Measurements from ENCODE around the gene NIPSNAP2. TPM values are rescaled to one million over a fixed set of nuclear protein-coding genes. Genes with fewer than 3 reads are reported as not detected.
A peak's percentile ranks its signal among the peaks of the same experiment; 100 is the strongest.

Gene NIPSNAP2
- total and polyA plus RNA-seq, 4 experiments from 2014 or later: 29.0 to 94.3 (median 38.1) TPM

- H3K36me3 Mint-ChIP-seq: peaks cover 4 to 10% of the 10 kb centered on the region in 2 donors
- intact Hi-C loops (cut with micrococcal nuclease): loop anchor here (1.0 to 10.0 kb wide), 3 partner anchors 78 to 500 kb away; partner anchors contain the start of gene ZNF713
- H3K27me3 ChIP-seq (ENCODE audit: insufficient read depth, low read length): no peaks in the 10 kb centered on the region
- ChIA-PET POLR2A (ENCODE audit: partially characterized antibody) (interaction anchor here (0.7 to 1.8 kb wide), 8 partner anchors 14 to 1206 kb away, joined by 3 to 8 read pairs (median 4); partner anchors contain the start of genes CHCHD2, NUPR2, SEC61G and SUMF2), CTCF (ENCODE audit: partially characterized antibody) (interaction anchor here (0.9 to 4.3 kb wide), 8 partner anchors 11 to 712 kb away, joined by 3 to 25 read pairs (median 10); no protein-coding TSS in a partner anchor)
- no peaks in the 10 kb centered on the region for H3K36me3 ChIP-seq (ENCODE audit: insufficient read depth, low read length)
- peak overlapping the region; percentile 82 to 90 (median 86) for H3K4me3 Mint-ChIP-seq
- H3K27me3 Mint-ChIP-seq: no peaks in the 10 kb centered on the region
- DNase-seq: no peak
- H3K27ac Mint-ChIP-seq: peak overlapping the region; percentile 49 to 94 (median 94)
- H3K9me3 ChIP-seq (ENCODE audit: control insufficient read depth in 1 of 2, low read length in 2 of 2): no peaks in the 10 kb centered on the region
- peak overlapping the region; percentile 76 for H3K27ac ChIP-seq (ENCODE audit: low read depth, low read length)
- H3K4me1 Mint-ChIP-seq: peaks cover 31 to 54% (median 36%) of the 10 kb centered on the region in 4 donors
- H3K9me3 Mint-ChIP-seq: peaks cover 0 to 2% (median 0%) of the 10 kb centered on the region in 8 donors
- H3K4me3 ChIP-seq (ENCODE audit: low read length in 2 of 2): peak overlapping the region; percentile 29 to 52
- H3K4me1 ChIP-seq (ENCODE audit: insufficient read depth, low read length): peaks cover 19% of the 10 kb centered on the region
Measured at GRCh38 chr7:55965100-55965470, 700 bp downstream of the NIPSNAP2 start.

- peaks cover 19% of the 10 kb centered on the region for H3K4me1 ChIP-seq (ENCODE audit: insufficient read depth, low read length)
- no peaks in the 10 kb centered on the region for H3K27me3 ChIP-seq (ENCODE audit: insufficient read depth, low read length)
- peak overlapping the region; percentile 36 to 83 (median 61) for H3K4me3 Mint-ChIP-seq
- no peak overlapping the region for H3K4me3 ChIP-seq (ENCODE audit: low read length in 2 of 2)
- DNase-seq: no peak
- POLR2A ChIA-PET (ENCODE audit: partially characterized antibody): interaction anchor here (1.0 to 1.8 kb wide), 2 partner anchors 99 to 140 kb away, joined by 4 to 5 read pairs; partner anchors contain the start of gene CHCHD2
- no peaks in the 10 kb centered on the region for H3K27me3 Mint-ChIP-seq
- H3K36me3 ChIP-seq (ENCODE audit: insufficient read depth, low read length): no peaks in the 10 kb centered on the region
- H3K27ac ChIP-seq (ENCODE audit: low read depth, low read length): peak overlapping the region; percentile 15
- CTCF ChIA-PET (ENCODE audit: partially characterized antibody): interaction anchor here (0.8 to 4.3 kb wide), 3 partner anchors 9 to 325 kb away, joined by 3 to 25 read pairs (median 20); no protein-coding TSS in a partner anchor
- intact Hi-C loops (cut with micrococcal nuclease): loop anchor here (1.0 to 10.0 kb wide), 3 partner anchors 79 to 501 kb away; partner anchors contain the start of gene ZNF713
- peaks cover 36 to 62% (median 43%) of the 10 kb centered on the region in 4 donors for H3K4me1 Mint-ChIP-seq
- H3K9me3 ChIP-seq (ENCODE audit: control insufficient read depth in 1 of 2, low read length in 2 of 2): no peaks in the 10 kb centered on the region
- peak overlapping the region in 4 of 7 donors; percentile 29 to 94 (median 73) for H3K27ac Mint-ChIP-seq
- peaks cover 9 to 11% of the 10 kb centered on the region in 2 donors for H3K36me3 Mint-ChIP-seq
- H3K9me3 Mint-ChIP-seq: peaks cover 0 to 2% (median 0%) of the 10 kb centered on the region in 8 donors
Measured at GRCh38 chr7:55965805-55966421, 1.5 kb downstream of the NIPSNAP2 start.

- Mint-ChIP-seq H3K9me3 (peaks cover 0 to 2% (median 0%) of the 10 kb centered on the region in 8 donors), H3K36me3 (peaks cover 11% of the 10 kb centered on the region in 2 donors), H3K4me3 (peak overlapping the region in 5 of 8 donors; percentile 5 to 69 (median 27)), H3K27ac (peak overlapping the region in 4 of 7 donors; percentile 30 to 94 (median 66)), H3K4me1 (peaks cover 40 to 68% (median 49%) of the 10 kb centered on the region in 4 donors), H3K27me3 (no peaks in the 10 kb centered on the region)
- H3K36me3 ChIP-seq (ENCODE audit: insufficient read depth, low read length): no peaks in the 10 kb centered on the region
- H3K9me3 ChIP-seq (ENCODE audit: control insufficient read depth in 1 of 2, low read length in 2 of 2): no peaks in the 10 kb centered on the region
- CTCF ChIA-PET (ENCODE audit: partially characterized antibody): interaction anchor here (4.3 kb wide), 1 partner anchor 326 kb away, joined by 25 read pairs; no protein-coding TSS in a partner anchor
- no peak overlapping the region for H3K27ac ChIP-seq (ENCODE audit: low read depth, low read length)
- POLR2A ChIA-PET (ENCODE audit: partially characterized antibody): interaction anchor here (1.0 to 1.8 kb wide), 2 partner anchors 98 to 139 kb away, joined by 4 to 5 read pairs; partner anchors contain the start of gene CHCHD2
- no peak for DNase-seq
- H3K27me3 ChIP-seq (ENCODE audit: insufficient read depth, low read length): no peaks in the 10 kb centered on the region
- peaks cover 20% of the 10 kb centered on the region for H3K4me1 ChIP-seq (ENCODE audit: insufficient read depth, low read length)
- intact Hi-C loops (cut with micrococcal nuclease): loop anchor here (5.0 to 10.0 kb wide), 2 partner anchors 80 to 502 kb away; partner anchors contain the start of gene ZNF713
- no peak overlapping the region for H3K4me3 ChIP-seq (ENCODE audit: low read length in 2 of 2)
Measured at GRCh38 chr7:55966851-55967250, 2.5 kb downstream of the NIPSNAP2 start.

GRCh38 chr7:55969391-55969790 is 5.0 kb downstream of the NIPSNAP2 start:
- Mint-ChIP-seq H3K36me3 (peaks cover 11 to 13% of the 10 kb centered on the region in 2 donors), H3K27ac (peak overlapping the region in 4 of 7 donors; percentile 41 to 69 (median 54)), H3K4me3 (peak overlapping the region in 3 of 8 donors; percentile 3 to 11 (median 3)), H3K9me3 (peaks cover 0 to 2% (median 0%) of the 10 kb centered on the region in 8 donors), H3K4me1 (peaks cover 31 to 56% (median 40%) of the 10 kb centered on the region in 4 donors), H3K27me3 (no peaks in the 10 kb centered on the region)
- Histone ChIP-seq H3K27ac (ENCODE audit: low read depth, low read length) (no peak overlapping the region), H3K9me3 (ENCODE audit: control insufficient read depth in 1 of 2, low read length in 2 of 2) (no peaks in the 10 kb centered on the region), H3K4me1 (ENCODE audit: insufficient read depth, low read length) (peaks cover 11% of the 10 kb centered on the region), H3K27me3 (ENCODE audit: insufficient read depth, low read length) (no peaks in the 10 kb centered on the region), H3K4me3 (ENCODE audit: low read length in 2 of 2) (no peak overlapping the region), H3K36me3 (ENCODE audit: insufficient read depth, low read length) (no peaks in the 10 kb centered on the region)
- no peak for DNase-seq
- intact Hi-C loops (cut with micrococcal nuclease): loop anchor here (5.0 to 10.0 kb wide), 2 partner anchors 82 to 505 kb away; partner anchors contain the start of gene ZNF713
- CTCF ChIA-PET (ENCODE audit: partially characterized antibody): no interaction called here
- POLR2A ChIA-PET (ENCODE audit: partially characterized antibody): no interaction called here

GRCh38 chr7:55970561-55970960 is 6.2 kb downstream of the NIPSNAP2 start:
- Histone ChIP-seq H3K27me3 (ENCODE audit: insufficient read depth, low read length) (no peaks in the 10 kb centered on the region), H3K4me1 (ENCODE audit: insufficient read depth, low read length) (peaks cover 8% of the 10 kb centered on the region), H3K27ac (ENCODE audit: low read depth, low read length) (no peak overlapping the region), H3K36me3 (ENCODE audit: insufficient read depth, low read length) (no peaks in the 10 kb centered on the region), H3K9me3 (ENCODE audit: control insufficient read depth in 1 of 2, low read length in 2 of 2) (no peaks in the 10 kb centered on the region), H3K4me3 (ENCODE audit: low read length in 2 of 2) (no peak overlapping the region)
- Mint-ChIP-seq H3K27me3 (no peaks in the 10 kb centered on the region), H3K27ac (peak overlapping the region in 3 of 7 donors; percentile 13 to 83 (median 24)), H3K4me1 (peaks cover 31 to 56% (median 45%) of the 10 kb centered on the region in 4 donors), H3K36me3 (peaks cover 11 to 19% of the 10 kb centered on the region in 2 donors), H3K4me3 (no peak overlapping the region), H3K9me3 (peaks cover 0 to 2% (median 0%) of the 10 kb centered on the region in 8 donors)
- no peak for DNase-seq
- intact Hi-C loops (cut with micrococcal nuclease): no loop called here
- ChIA-PET CTCF (ENCODE audit: partially characterized antibody) (no interaction called here), POLR2A (ENCODE audit: partially characterized antibody) (no interaction called here)

- no peak overlapping the region for H3K27ac ChIP-seq (ENCODE audit: low read depth, low read length)
- ChIA-PET POLR2A (ENCODE audit: partially characterized antibody) (no interaction called here), CTCF (ENCODE audit: partially characterized antibody) (no interaction called here)
- no peaks in the 10 kb centered on the region for H3K36me3 ChIP-seq (ENCODE audit: insufficient read depth, low read length)
- peaks cover 29 to 52% (median 43%) of the 10 kb centered on the region in 4 donors for H3K4me1 Mint-ChIP-seq
- H3K4me1 ChIP-seq (ENCODE audit: insufficient read depth, low read length): peaks cover 6% of the 10 kb centered on the region
- no peak overlapping the region for H3K4me3 ChIP-seq (ENCODE audit: low read length in 2 of 2)
- peak overlapping the region in 3 of 7 donors; percentile 5 to 83 (median 24) for H3K27ac Mint-ChIP-seq
- no peaks in the 10 kb centered on the region for H3K9me3 ChIP-seq (ENCODE audit: control insufficient read depth in 1 of 2, low read length in 2 of 2)
- no peak for DNase-seq
- no peaks in the 10 kb centered on the region for H3K27me3 Mint-ChIP-seq
- peaks cover 11 to 19% of the 10 kb centered on the region in 2 donors for H3K36me3 Mint-ChIP-seq
- intact Hi-C loops (cut with micrococcal nuclease): no loop called here
- H3K27me3 ChIP-seq (ENCODE audit: insufficient read depth, low read length): no peaks in the 10 kb centered on the region
- H3K4me3 Mint-ChIP-seq: no peak overlapping the region
- H3K9me3 Mint-ChIP-seq: peaks cover 0 to 2% (median 0%) of the 10 kb centered on the region in 8 donors
Measured at GRCh38 chr7:55970978-55971377, 6.6 kb downstream of the NIPSNAP2 start.

GRCh38 chr7:55973747-55974250 is 9.4 kb downstream of the NIPSNAP2 start:
- Mint-ChIP-seq H3K27me3 (no peaks in the 10 kb centered on the region), H3K36me3 (peaks cover 10 to 32% of the 10 kb centered on the region in 2 donors), H3K4me1 (peaks cover 26 to 42% (median 32%) of the 10 kb centered on the region in 4 donors), H3K4me3 (no peak overlapping the region), H3K9me3 (no peaks in the 10 kb centered on the region), H3K27ac (peak overlapping the region in 1 of 7 donors; percentile 4)
- Histone ChIP-seq H3K27ac (ENCODE audit: low read depth, low read length) (no peak overlapping the region), H3K9me3 (ENCODE audit: control insufficient read depth in 1 of 2, low read length in 2 of 2) (no peaks in the 10 kb centered on the region), H3K4me3 (ENCODE audit: low read length in 2 of 2) (no peak overlapping the region), H3K4me1 (ENCODE audit: insufficient read depth, low read length) (peaks cover 6% of the 10 kb centered on the region), H3K36me3 (ENCODE audit: insufficient read depth, low read length) (peaks cover 7% of the 10 kb centered on the region), H3K27me3 (ENCODE audit: insufficient read depth, low read length) (no peaks in the 10 kb centered on the region)
- intact Hi-C loops (cut with micrococcal nuclease): no loop called here
- DNase-seq: no peak
- CTCF ChIA-PET (ENCODE audit: partially characterized antibody): interaction anchor here (1.1 to 1.4 kb wide), 2 partner anchors 10 to 17 kb away, joined by 3 to 4 read pairs; no protein-coding TSS in a partner anchor
- POLR2A ChIA-PET (ENCODE audit: partially characterized antibody): no interaction called here

Measured in CD4-positive, alpha-beta memory T cell (primary cell).